Left lung (tissue), 10 donors: ENCODE results near the gene MBP. TPM values are rescaled to one million over a fixed set of nuclear protein-coding genes. Genes with fewer than 3 reads are reported as not detected.

ENCODE experiments used
- ATAC-seq: fragments of 200-7000 bp; cut with Tn5 transposase; one replicate; pipeline ENCODE4 v1.9.1; 2020; ENCODE audit warnings: moderate library complexity
- DNase-seq, 4 donors: peaks; one replicate each; pipeline ENCODE4 v3.0.0-alpha.2; 2013 to 2020
- H3K27ac ChIP-seq, 2 donors: fragments of 200-600 bp; sonication (generic) in 1 of 2; one replicate each; pipeline versions ENCODE4 v1.5.0 to v1.8.0; 2020 to 2021
- H3K27me3 ChIP-seq, 2 donors: fragments of 200-600 bp; sonication (generic) in 1 of 2; one replicate each; pipeline versions ENCODE4 v1.5.0 to v1.8.0; 2020 to 2021
- H3K36me3 ChIP-seq, 2 donors: fragments of 200-600 bp; sonication (generic) in 1 of 2; one replicate each; pipeline versions ENCODE4 v1.5.0 to v1.8.0; 2020 to 2021
- H3K4me1 ChIP-seq, 2 donors: fragments of 200-600 bp; one replicate each; pipeline ENCODE4 v1.8.0; 2021
- H3K4me3 ChIP-seq, 2 donors: fragments of 200-600 bp; sonication (generic) in 1 of 2; one replicate each; pipeline versions ENCODE4 v1.5.0 to v1.8.0; 2020 to 2021; ENCODE audit warnings: mild to moderate bottlenecking in 1 of 2
- H3K9me3 ChIP-seq, 2 donors: fragments of 200-600 bp; sonication (generic) in 1 of 2; one replicate each; pipeline versions ENCODE4 v1.5.0 to v1.8.0; 2020 to 2021
- CTCF ChIP-seq, 2 donors: fragments of 200-600 bp; sonication (generic) in 1 of 2; IDR thresholded peaks; one replicate each; pipeline versions ENCODE4 v1.5.0 to v1.8.0; 2021; ENCODE audit warnings: antibody characterized with exemption in 2 of 2
- intact Hi-C, 2 donors: fragments of 100-400 bp; cut with DNase I; formaldehyde crosslinking; loops; one replicate each; pipeline versions ENCODE4 v1.11.2 to v1.14.2; 2022
- polyA plus RNA-seq, 6 donors: library from polyadenylated mRNA; unstranded; fragments of 120-200 nt; gene quantifications; one replicate each; pipeline ENCODE4 v1.2.1, GENCODE V29; 2013; ENCODE audit not compliant: insufficient read length in 6 of 6
- total RNA-seq, 2 donors: library from RNA; stranded (reverse); fragmentation: NEBNext Ultra II Directional; extraction: Animal tissue kit (Norgen Biotek cat#: 25700); gene quantifications; one replicate each; pipeline ENCODE4 v1.2.1, GENCODE V29; 2021
- donor health status: DM: no; HTN: yes; CAD: no.
- donor health status: DM: no; HTN: no; CAD: no.

Gene MBP
- total and polyA plus RNA-seq, 8 donors: 8.8 to 56.7 (median 10.8) TPM

- ATAC-seq (no peak), DNase-seq (no peak)
- intact Hi-C loops: no loop called here
- H3K4me1 ChIP-seq: peaks cover 0 to 8% of the 10 kb centered on the region in 2 donors
- no peak overlapping the region for H3K27ac ChIP-seq
- no peak overlapping the region for H3K4me3 ChIP-seq
- no peak for TF ChIP-seq CTCF (IDR thresholded peaks at IDR 0.05)
- H3K36me3 ChIP-seq: no peaks in the 10 kb centered on the region
- H3K9me3 ChIP-seq: no peaks in the 10 kb centered on the region
- no peaks in the 10 kb centered on the region for H3K27me3 ChIP-seq
Observed at GRCh38 chr18:77151772-77152520, 19.4 kb upstream of the MBP start.

- TF ChIP-seq CTCF (IDR thresholded peaks at IDR 0.05): no peak
- no peak overlapping the region for H3K27ac ChIP-seq
- H3K4me3 ChIP-seq: no peak overlapping the region
- intact Hi-C loops: no loop called here
- H3K27me3 ChIP-seq: no peaks in the 10 kb centered on the region
- no peak for DNase-seq
- H3K36me3 ChIP-seq: no peaks in the 10 kb centered on the region
- H3K4me1 ChIP-seq: peaks cover 0 to 8% of the 10 kb centered on the region in 2 donors
- no peaks in the 10 kb centered on the region for H3K9me3 ChIP-seq
- ATAC-seq: no peak
Observed at GRCh38 chr18:77151033-77151771, 18.6 kb upstream of the MBP start.

- no peak overlapping the region for H3K4me3 ChIP-seq
- peaks cover 0 to 8% of the 10 kb centered on the region in 2 donors for H3K4me1 ChIP-seq
- H3K9me3 ChIP-seq: no peaks in the 10 kb centered on the region
- no peaks in the 10 kb centered on the region for H3K27me3 ChIP-seq
- intact Hi-C loops: no loop called here
- no peaks in the 10 kb centered on the region for H3K36me3 ChIP-seq
- TF ChIP-seq CTCF (IDR thresholded peaks at IDR 0.05): no peak
- no peak for ATAC-seq
- no peak overlapping the region for H3K27ac ChIP-seq
- DNase-seq: no peak
Observed at GRCh38 chr18:77150588-77150987, 18.0 kb upstream of the MBP start.

DNA sequence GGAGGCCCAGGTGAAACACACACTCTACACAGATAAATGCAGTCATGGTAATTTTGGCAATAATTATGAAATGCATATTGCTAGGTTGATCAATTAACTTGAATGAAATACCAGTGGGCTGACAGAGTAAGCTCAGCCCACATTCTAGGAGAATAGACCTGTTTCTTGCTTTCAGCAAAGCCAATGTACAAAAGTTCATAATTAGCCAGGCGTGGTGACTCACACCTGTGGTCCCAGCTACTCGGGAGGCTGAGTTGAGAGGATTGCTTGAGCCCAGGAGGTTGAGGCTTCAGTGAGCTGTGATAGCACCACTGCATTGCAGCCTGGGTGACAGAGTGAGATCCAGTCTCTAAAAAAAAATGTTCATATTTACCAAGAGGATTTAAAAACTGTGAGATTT lies 15.7 kb upstream of the MBP start:
- Histone ChIP-seq H3K36me3 (no peaks in the 10 kb centered on the region), H3K4me1 (peaks cover 0 to 8% of the 10 kb centered on the region in 2 donors), H3K4me3 (no peak overlapping the region), H3K9me3 (peaks cover 0 to 5% of the 10 kb centered on the region in 2 donors), H3K27ac (no peak overlapping the region), H3K27me3 (no peaks in the 10 kb centered on the region)
- intact Hi-C loops: no loop called here
- ATAC-seq (no peak), DNase-seq (no peak)
- no peak for TF ChIP-seq CTCF (IDR thresholded peaks at IDR 0.05)

DNA sequence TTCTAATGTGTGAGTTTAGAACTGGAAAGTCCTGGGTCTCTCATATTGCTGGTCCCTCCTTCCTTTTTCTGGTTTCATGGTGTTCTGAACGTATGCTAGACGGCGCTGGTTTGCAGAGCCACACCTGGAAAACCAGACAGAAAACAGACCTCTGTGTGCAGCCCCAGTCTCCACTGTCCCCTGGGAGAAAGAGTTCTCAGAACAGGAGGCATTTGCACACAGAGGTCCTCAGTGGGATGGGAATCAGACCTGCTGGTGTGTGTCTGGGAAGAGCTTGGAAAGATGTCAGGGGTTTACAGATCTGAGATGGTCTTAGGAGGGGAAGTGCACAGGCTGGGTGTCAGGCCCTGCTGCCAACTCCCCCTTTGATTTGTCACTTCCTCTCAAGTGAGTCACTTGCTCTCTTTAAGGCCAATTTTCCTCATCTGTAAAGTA lies 14.9 kb upstream of the MBP start:
- no peaks in the 10 kb centered on the region for H3K27me3 ChIP-seq
- peak in 1 of 4 donors; percentile 30 for DNase-seq
- ATAC-seq: peak; percentile 31
- H3K27ac ChIP-seq: no peak overlapping the region
- H3K4me1 ChIP-seq: peaks cover 0 to 8% of the 10 kb centered on the region in 2 donors
- no peaks in the 10 kb centered on the region for H3K36me3 ChIP-seq
- intact Hi-C loops: no loop called here
- peaks cover 0 to 13% of the 10 kb centered on the region in 2 donors for H3K9me3 ChIP-seq
- no peak for TF ChIP-seq CTCF (IDR thresholded peaks at IDR 0.05)
- H3K4me3 ChIP-seq: no peak overlapping the region
